Renal pelvis (tissue), 12 donors: ENCODE measurements around the gene OLR1. TPM values are rescaled to one million over a fixed set of nuclear protein-coding genes. Genes with fewer than 3 reads are reported as not detected.
"Not testable (repeated sequence)": the region's sequence is repeated elsewhere in the genome, so short reads cannot be mapped to it uniquely, and the experiment has no call there.

Experiments used
- DNase-seq: peaks from one replicate; pipeline ENCODE4 v3.0.0-alpha.2; 2013
- long read RNA-seq, 16 experiments: transcript quantifications; one replicate each; lab custom pipeline, GENCODE V29; 2026
- polyA plus RNA-seq, 3 donors: library from polyadenylated mRNA; unstranded; fragments of 120-200 nt; gene quantifications; one replicate each; pipeline ENCODE4 v1.2.1, GENCODE V29; 2013; ENCODE audit not compliant: insufficient read length in 3 of 3

The OLR1 gene
- polyA plus RNA-seq: 1 to 10 TPM; 1.3 to 1.4 (median 1.3) TPM
- long read RNA-seq, donor 1, partial matches to known transcripts: 72 of 74 reads
- long read RNA-seq, donor 1, other reads (novel, unspliced or antisense): 0 of 74 reads
- long read RNA-seq, donor 2: 0 reads
- long read RNA-seq, donor 3: 0 reads
- long read RNA-seq, donor 4: 0 reads
- long read RNA-seq, donor 5: 0 reads
- long read RNA-seq, donor 6: 0 reads
- long read RNA-seq, donor 7, partial matches to known transcripts: 58 of 70 reads
- long read RNA-seq, donor 7, other reads (novel, unspliced or antisense): 12 of 70 reads
- long read RNA-seq, donor 8: 0 reads
- long read RNA-seq, donor 9, partial matches to known transcripts: 76 of 95 reads
- long read RNA-seq, donor 9, other reads (novel, unspliced or antisense): 17 of 95 reads
- long read RNA-seq, donor 10, partial matches to known transcripts: 0 of 1 reads
- long read RNA-seq, donor 10, other reads (novel, unspliced or antisense): 0 of 1 reads
- long read RNA-seq, donor 11, partial matches to known transcripts: 27 of 27 reads
- long read RNA-seq, donor 11, other reads (novel, unspliced or antisense): 0 of 27 reads
- long read RNA-seq, donor 12, partial matches to known transcripts: 65 of 78 reads
- long read RNA-seq, donor 12, other reads (novel, unspliced or antisense): 13 of 78 reads
- long read RNA-seq, donor 13, partial matches to known transcripts: 49 of 49 reads
- long read RNA-seq, donor 13, other reads (novel, unspliced or antisense): 0 of 49 reads
- long read RNA-seq, donor 14: 0 reads
- long read RNA-seq, donor 15, partial matches to known transcripts: 9 of 45 reads
- long read RNA-seq, donor 15, other reads (novel, unspliced or antisense): 35 of 45 reads
- long read RNA-seq, donor 16, partial matches to known transcripts: 51 of 67 reads
- long read RNA-seq, donor 16, other reads (novel, unspliced or antisense): 16 of 67 reads

- DNase-seq: no peak
These were observed at the start of gene OLR1 for GRCh38 chr12:10171973-10172728. OLR1 (minus strand) TSS chr12:10172132; CDS start chr12:10172077, 55 bp downstream.

GRCh38 chr12:10220398-10221077, 48.6 kb upstream of the OLR1 start:
- DNase-seq: no peak

DNA sequence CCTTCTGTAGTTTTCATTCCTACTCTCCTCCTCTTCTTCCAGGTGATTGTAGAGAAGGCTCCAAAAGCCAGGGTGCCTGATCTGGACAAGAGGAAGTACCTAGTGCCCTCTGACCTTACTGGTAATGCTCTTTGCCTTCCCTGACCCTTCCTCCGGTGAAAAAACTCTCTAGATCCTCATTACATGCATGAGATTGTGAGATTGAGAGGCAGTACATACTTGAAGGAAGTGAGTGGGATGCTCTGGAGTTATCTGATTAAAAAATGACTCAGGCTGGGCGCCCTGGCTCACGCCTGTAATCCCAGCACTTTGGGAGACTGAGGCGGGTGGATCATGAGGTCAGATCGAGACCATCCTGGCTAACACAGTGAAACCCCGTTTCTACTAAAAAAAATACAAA, 46.1 kb upstream of the OLR1 start:
- no peak for DNase-seq

- not testable (repeated sequence) for DNase-seq
These were observed 44.0 kb upstream of the OLR1 start for GRCh38 chr12:10215946-10216345.

GRCh38 chr12:10215436-10215835, 43.5 kb upstream of the OLR1 start:
- DNase-seq: no peak

DNA sequence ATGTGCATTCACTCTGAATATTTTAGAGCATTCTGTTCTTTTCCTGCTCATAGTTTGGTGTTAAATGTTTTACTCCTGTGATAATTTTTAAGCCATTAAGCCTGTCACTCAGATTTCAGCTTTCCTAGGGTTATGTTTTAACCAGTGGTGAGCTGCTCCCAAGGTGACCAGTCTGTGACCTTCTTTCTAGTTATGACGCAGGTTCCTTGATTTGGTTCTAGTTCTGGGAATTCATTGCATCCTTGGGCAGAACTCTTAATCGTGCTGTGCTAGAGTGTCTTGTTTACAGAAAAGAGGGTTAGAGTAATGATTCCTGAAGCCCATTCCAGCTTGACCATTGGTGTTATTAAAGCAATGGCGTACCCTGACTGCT, 42.9 kb upstream of the OLR1 start:
- no peak for DNase-seq

DNA sequence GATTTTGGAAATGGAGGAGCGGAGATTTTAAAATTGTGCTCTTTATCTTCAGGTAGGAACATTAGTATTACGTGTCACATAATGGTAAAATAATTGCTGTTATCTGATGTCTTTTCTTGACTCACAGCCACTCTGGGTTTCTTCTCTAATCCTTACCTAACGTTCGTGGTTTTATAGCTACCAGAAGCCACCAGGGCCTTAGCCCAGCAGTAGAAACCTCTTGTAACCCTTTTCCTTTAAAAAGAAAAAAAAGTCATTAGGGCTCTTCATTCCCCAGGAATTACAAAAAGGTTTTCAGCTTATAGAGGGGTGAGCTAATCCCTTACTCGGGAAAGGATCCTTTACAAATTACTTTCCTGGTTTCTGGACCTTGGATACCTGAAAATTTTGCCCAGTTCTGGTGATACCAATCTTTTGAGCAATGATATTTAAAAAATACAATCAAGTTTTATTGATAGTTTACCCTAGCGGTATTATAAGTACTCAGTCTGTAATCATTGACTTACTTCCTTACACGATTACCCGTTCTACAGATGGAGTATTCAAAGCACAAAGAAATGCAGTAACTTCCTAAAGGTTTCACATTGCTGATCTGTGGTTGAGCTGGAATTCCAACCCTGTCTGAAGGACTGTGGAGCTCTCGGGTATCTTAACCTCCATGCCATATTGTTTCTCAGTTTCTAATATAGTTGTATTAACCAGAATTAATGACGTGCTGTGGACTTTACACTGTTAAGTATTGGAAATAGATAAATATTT, 42.4 kb upstream of the OLR1 start:
- DNase-seq: no peak

- DNase-seq: peak; percentile 73
These were observed 41.5 kb upstream of the OLR1 start for GRCh38 chr12:10213168-10214135.

DNA sequence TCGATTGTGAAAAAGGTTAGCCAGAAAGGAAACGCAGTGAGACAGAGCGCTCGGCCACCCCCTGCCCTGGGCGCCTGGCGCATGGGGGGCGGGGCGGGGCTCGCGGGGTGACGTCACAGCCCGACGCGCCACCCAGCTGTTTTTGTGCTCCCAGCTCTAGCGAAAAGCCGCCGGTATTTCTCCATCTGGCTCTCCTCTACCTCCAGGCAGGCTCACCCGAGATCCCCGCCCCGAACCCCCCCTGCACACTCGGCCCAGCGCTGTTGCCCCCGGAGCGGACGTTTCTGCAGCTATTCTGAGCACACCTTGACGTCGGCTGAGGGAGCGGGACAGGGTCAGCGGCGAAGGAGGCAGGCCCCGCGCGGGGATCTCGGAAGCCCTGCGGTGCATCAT, 40.8 kb upstream of the OLR1 start, which contains the start of gene GABARAPL1:
Gene GABARAPL1 (plus strand): TSS at position 139 of the 393 bp plus-strand sequence. CDS start 253 bp downstream, at position 392.
- peak; percentile 83 for DNase-seq

GRCh38 chr12:10211940-10212738, 40.2 kb upstream of the OLR1 start:
- DNase-seq: peak; percentile 94

DNA sequence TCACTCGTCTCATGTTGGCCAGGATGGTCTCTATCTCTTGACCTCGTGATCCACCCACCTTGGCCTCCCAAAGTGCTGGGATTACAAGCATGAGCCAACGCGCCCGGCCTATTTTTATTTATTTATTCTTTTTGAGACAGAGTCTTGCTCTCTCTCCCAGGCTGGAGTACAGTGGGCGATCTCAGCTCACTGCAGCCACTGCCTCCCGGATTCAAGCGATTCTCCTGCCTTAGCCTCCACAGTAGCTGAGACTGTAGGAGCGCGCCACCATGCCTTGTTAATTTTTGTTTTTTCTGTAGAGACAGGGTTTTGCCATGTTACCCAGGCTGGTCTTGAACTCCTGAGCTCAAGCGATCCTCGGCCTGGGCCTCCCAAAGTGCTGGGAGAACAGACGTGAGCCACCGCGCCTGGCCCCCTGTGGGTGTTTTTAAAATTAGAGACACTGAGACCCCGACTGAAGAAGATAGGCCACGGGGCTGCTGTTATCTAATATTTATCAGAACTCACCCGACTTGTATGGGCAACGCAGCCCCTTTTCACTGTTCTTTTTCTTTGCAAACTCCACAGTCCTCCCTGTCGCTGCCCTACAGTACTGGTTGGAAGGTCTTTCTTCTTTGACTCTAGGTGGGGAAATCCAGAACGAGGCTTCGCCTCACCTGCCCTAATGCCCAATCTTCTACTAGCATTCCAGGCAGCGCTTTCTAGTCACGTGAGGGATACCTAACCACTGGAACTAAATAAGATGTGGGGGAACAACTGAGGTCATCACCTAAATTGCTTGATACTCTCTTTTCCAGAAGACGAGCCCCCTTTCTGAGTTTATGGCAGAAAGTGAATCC, 39.4 kb upstream of the OLR1 start:
- DNase-seq: no peak

GRCh38 chr12:10210225-10210624, 38.3 kb upstream of the OLR1 start:
- DNase-seq: no peak

DNA sequence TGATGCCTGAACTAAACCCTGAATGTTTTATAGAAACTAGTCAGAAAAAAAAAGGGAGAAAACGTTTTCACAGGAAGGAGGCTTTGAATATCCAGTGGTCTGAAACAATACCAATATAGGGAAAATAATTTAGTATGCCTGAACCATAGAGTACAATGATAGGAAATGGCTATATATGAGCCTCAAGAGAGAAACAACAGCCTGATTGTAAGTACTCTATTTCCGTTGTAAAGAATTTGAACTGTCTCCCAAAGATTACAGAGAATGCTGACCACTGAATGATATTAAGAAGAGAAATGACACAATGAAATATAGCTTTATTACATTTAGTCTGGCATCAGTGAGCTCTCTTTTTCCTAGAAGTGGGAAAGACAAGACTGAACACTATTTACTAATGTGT, 35.2 kb upstream of the OLR1 start:
- DNase-seq: no peak

- no peak for DNase-seq
These were observed 33.4 kb upstream of the OLR1 start for GRCh38 chr12:10205220-10205807.

- not testable (repeated sequence) for DNase-seq
These were observed 32.6 kb upstream of the OLR1 start for GRCh38 chr12:10204495-10204894.

- no peak for DNase-seq
These were observed 25.9 kb upstream of the OLR1 start for GRCh38 chr12:10197879-10198278.

GRCh38 chr12:10196210-10196609, 24.3 kb upstream of the OLR1 start:
- DNase-seq: no peak
